GM15510 (cell line): Measurements from ENCODE around the gene PRELID3B.

Experiments used
- POLR2A ChIP-seq: IDR thresholded peaks from 3 replicates; pipeline ENCODE4 v1.6.1; 2011; ENCODE audit warnings: borderline replicate concordance; ENCODE audit not compliant: insufficient read length; ENCODE audit errors: extremely low read depth

PRELID3B gene

DNA sequence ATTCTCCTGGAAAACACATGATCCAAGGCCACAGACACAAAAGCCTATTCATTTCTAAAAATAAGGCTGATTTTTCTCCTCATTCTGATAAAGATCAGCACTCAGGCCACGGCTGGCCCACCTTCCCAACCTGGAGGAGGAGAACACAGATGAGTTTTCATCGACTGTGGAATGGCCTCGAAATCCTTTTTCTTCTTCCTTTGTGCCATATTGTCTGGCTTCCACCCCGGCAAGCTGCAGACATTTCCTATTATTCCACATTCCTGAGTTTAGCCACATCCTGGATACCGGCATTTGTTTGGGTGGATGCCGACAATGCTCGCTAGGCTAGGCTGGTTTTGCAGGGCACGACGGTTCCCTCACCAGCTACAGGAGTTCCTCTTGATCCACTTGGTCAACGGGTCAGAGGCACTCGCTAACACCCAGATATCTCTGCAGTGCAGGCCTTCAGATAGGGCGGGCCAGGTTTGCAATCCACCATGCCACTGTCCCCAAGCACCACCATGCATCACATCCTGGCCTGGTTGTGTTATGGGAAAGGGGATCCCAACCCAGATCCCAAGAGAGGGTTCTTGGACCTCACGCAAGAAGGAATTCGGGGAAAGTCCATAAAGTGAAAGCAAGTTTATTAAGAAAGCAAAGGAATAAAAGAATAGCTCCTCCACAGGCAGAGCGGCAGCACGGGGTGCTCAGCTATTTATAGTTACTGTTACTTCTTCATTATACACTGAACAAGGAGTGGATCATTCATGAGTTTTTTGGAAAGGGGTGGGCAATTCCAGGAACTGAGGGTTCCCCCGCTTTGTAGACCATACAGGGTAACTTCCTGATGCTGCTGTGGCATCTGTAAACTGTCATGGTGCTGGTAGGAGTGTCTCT is 31.4 kb downstream of the PRELID3B start:
- no peak for TF ChIP-seq POLR2A

DNA sequence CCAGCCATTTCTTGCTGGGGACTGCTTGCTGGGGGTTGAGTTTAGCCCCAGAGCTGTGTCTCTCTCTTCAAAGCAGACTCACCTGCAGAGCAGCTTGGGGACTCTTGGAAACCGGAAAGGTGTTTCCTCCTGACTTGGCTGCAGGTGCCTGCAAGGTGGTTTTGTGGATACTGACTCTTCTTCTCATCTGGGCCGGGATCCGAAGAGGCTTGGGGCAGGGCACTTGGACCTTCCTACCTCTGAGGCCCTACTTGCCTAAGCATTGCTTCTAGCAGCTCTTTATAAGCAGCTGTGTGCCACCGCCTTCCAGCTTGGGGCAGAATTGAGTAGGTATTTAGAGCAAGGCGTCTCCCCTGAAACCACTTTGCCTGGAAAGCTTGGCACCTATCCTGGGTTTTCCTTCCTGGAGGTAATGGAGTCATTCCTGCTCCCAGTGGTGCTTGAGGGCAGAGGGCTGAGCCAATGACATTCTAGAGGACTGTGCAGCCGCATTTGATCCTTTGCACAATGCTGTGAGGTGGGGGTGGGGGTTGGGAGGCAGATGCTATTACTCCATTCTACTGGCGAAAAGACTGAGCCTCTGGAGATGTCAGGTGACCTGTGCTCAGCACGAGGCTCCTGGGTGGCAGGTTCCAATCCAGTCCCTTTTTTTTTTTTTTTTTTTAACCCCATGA is 32.1 kb downstream of the PRELID3B start:
- TF ChIP-seq POLR2A: no peak

DNA sequence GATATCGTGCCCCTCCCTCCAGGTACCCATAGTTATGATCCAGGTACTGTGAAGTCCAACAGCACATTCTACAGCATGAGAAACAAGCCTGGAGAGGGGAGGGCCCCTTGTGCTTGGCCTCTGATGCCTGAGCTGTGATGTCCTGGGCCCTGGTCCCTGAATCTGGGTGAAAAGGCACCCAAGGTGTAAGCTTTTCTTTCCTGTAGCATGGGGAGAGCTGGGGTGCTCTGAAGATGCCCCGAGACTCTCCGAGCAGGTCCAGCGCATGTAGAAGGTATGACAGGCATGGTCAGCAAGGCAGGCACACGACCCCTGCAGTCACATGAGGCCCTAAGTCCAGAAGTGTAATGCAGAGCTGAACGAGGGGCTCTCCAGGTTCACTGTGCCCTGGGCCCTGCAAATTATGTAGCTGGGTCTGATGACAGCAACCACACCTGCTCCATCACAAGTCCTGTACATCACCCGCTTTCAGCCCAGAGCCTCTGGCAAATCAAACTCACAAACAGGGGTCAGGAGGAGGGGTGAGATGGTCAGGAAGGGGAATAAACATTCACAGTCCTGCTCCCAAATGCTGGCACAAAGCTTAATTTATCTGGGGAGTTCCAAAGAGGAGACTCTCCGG is 33.8 kb downstream of the PRELID3B start:
- no peak for TF ChIP-seq POLR2A

DNA sequence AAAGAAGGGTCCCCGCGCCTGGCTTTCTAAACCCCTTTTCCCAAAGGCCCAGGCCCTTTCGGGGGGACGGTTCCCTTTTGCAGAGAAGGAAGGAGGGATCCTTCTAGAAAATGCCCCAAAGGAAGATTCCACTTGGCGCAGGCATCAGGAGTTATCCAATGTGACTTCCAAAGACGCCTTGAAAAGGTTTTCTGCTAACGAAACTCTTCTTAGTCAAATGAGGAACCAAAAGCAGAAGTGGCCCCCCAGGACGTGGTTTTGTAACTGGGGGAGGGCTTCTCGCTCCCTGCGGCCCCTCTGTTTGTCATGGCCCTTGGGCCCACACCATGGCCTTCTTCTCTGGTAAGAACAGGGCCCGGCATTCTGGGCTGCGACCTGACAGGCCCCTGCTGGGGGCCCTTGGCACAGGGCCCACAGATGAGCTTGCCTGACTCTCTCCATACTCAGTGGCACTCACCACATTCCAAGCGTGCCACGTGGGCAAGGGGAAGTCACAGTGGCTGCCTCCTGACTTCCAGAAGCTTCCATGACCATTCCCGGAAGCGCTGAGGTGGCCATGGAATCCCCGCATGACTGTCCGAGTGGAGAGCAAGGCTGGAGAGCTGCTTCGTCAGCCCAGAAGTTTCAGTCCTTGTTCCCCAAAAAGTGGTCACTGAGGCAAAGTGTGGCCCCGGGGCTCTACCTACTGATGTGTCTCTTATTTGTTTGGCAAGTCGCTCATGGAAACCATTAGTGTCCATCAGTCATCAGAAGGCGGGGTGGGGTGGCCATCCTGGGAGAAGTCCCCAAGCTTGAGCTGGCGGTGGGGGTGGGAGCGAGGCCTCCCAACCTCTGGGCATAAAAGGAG is 34.7 kb downstream of the PRELID3B start:
- no peak for TF ChIP-seq POLR2A

DNA sequence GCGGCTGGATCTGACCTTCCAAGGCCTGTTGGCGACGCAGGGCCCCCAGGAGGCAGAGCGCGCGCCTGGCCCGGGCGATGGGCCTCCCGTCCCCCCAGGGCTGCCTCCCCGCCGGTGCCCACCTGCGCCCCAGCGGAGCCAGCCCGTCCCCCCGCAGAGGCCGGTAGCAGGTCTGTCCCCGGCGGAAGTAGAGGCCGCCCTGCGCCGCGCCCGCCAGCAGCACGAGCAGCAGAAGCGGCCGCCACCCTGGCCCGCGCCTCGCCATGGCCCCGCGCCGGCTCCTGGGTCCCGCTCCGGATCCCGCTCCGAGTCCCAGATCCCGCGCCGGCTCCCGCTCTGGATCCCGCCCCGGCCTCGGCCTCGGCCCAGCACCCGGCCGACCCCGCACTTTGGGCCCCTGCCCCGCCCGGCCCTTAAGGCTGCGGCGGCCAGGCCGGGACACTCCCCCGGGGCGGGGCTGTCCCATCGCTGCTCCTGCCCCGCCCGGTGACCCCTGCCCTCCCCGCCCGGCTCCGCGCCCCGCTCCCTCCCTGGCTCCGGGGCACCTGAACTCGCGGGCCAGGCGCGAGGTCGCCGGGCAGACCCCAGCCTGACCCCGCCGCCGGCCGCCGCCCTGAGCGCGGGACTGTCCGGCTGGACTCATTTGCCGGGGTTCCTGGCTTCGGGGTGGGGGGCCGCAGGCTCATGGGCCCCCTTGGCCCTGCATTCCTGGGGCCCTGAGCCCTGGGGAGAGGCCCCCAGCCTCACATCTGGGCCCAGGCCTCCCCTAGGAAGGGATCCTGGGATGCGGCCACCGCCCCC is 35.5 kb downstream of the PRELID3B start, which contains the start of gene CTSZ:
Gene CTSZ (minus strand): TSS at position 391 of the 801 bp plus-strand sequence. CDS start 126 bp downstream, at position 265.
- peak; percentile 82 for TF ChIP-seq POLR2A

DNA sequence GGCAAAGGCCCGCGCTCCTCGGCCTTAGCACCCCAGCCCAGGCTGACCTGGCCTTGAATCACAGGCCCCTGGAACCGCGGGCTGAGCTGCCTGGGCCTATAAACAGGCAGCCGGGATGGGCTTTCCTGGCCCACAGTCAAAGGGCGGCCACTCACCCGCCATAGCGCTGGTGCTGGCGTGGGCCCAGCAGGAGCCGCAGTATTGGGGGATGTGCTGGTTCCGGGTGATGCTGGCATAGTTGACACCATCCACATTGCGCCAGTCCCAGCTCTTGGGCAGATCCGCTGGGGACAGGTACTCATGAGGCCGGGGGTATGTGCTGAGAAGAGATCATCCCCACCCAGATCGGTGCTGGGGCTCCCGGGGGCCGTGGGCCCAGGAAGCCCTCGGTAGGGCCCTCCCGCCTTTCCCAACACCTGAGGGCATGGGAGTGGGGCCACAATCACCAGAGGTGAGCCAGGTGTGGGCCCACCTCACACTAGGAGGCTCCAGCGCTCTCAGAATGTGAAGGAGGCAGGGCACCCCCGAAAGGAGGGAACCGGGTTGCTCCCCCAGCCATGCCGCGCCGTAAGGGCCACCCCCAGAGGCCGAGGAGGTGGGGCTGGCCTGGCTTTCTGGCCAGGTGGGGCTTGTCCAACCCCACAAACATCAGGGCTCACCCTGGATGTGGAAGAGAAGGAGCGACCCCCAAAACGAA is 36.3 kb downstream of the PRELID3B start:
- TF ChIP-seq POLR2A: peak; percentile 5

DNA sequence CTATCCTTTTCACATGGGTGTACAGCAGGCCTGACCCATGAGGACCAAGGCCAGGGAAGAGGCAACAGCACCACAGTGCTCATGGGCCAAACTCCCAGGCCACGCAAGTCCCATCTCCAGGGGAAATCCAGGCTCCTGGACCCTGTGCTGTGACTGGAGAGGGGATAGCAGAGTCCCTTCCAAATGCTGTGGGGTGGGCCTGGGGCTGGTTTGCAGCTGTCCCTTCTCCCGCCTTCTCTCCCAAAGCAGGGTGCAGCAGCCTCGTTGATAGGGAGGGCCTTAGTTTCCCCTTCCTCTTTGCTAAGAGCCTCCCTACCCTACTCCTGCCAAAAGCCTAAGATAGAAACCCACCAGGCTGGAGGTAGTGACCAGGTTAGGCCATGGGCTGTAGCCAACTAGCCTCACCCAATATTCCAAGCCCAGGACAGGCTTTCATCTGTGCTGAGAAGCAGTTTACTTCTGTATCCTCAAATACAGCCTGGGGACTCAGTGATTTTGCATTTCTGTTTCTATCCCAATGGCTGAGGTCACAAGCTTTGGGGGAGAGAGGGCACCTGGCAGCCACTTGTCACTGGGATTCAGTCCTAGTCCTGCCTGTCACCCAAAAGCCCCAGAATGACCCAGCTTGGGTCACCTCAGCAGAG is 36.9 kb downstream of the PRELID3B start:
- no peak for TF ChIP-seq POLR2A

DNA sequence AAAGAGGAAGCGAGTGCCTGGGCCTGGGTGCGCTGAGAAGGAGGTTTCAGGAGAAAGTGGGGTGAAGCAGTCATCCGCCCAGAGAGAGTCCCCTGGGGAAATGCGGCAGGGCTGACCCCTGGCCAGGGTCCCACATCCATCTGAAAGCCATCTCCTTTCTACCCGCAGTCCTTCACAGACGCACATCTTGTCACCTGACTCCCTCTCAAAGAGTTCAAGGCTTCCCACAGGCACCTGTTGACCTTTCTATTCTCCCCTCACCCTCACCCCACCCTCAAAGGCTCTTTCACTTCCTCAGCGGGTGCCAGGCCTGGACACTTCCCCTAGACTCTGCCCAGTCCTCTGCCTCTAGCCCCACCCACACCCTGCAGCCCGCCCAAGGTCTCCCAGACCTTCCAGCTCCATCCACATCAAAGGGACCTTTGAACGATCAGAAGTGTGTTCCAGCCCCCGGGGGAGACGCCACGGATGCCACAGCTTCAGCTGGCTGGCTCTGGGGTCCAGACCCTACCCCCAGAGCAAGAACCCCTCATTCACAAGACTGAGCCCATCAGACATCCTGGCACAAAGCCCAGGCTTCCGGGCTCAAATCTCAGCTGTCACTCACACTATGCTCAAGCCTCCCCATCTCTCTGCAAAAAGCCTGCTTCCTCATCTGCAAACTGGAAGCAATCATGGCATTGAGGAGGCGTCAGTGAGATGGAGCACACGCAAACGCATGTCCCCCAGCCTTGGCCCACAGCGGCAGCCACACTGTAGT is 37.6 kb downstream of the PRELID3B start:
- TF ChIP-seq POLR2A: peak; percentile 36

DNA sequence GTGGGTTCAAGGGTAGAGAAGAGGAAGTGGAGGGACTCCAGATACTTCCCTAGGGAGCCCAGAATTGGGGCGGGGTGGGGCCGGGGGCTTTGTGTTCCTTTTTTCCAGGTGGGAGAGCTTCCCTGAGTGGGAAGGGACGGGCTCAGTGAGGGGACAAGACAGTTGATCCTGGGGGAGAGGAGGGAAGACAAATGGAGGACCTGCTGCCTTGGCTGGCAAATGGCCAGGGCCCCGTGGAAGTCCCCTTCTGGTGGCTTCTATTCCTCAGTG is 38.2 kb downstream of the PRELID3B start:
- no peak for TF ChIP-seq POLR2A

DNA sequence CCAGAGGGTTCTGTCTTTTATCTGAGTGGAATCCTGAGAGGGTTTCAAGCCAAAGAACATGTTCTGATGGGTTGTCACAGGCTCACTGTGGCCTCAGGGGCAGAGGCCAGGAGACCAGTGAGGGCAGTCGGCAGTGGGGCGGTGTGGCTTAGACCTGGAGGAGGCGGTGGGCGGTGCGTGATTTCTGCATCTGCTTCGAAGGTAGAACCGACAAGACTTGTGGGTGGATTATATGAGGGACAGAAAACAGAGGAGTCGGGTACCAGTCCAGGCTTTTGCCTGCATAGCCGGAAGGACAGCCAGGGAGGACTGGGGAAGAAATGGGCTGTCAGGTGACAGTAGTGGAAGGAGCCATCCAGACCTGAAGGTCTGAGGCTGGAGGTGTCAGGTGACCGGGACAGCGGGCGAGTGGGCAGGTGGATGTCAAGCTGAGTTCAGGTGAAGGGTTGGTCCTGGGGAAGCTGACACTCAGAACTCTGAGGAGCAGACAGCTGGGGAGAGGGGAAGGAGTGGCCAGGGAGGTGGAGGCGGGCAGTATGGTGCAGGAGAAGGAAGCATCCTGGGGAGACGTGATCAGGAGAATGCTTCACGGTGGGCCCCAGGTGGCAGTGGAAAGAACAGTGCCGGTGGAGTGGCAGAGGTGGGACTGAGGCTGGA is 38.6 kb downstream of the PRELID3B start:
- TF ChIP-seq POLR2A: no peak

DNA sequence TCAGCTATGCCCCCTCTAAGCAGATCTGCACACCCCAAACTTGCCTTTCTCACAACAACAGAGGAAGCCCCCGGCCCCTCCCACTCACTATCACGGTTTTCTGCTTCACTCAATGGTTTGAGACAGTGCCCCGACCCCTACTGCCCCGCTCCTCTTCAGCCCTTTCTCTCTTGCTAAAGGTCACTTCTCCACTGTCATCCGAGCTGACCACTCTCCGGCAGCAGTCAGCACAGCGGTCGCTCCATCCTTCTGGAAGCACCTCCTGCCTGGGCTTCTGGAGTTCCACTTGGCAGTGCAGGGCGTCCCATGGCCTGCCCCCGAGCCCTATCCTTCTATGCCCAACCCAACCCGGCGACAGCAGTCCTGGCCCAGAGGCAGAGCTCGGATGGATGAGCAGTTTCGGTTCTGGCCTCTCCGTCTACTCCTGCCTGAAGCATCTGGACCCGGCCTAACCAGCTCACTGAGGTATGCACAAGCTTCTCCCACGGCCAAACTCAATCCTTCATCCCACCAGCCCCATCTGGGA is 39.6 kb downstream of the PRELID3B start:
- TF ChIP-seq POLR2A: no peak
